22Rv1 (cell line): ENCODE data around the gene TSSC4.

ENCODE experiments used
- H3K27ac ChIP-seq: fragments of 450-650 bp; 2 replicates; pipeline ENCODE4 v1.5.1; 2017
- ZFX ChIP-seq: fragments of 450-650 bp; IDR thresholded peaks from 2 replicates; pipeline ENCODE4 v1.6.1; 2017; ENCODE audit warnings: antibody characterized with exemption, borderline replicate concordance
- TF ChIP-seq, protein P1 (sequence below): fragments of 450-650 bp; IDR thresholded peaks from 2 replicates; pipeline ENCODE4 v1.5.1; 2017; ENCODE audit warnings: mild to moderate bottlenecking

Gene TSSC4

DNA sequence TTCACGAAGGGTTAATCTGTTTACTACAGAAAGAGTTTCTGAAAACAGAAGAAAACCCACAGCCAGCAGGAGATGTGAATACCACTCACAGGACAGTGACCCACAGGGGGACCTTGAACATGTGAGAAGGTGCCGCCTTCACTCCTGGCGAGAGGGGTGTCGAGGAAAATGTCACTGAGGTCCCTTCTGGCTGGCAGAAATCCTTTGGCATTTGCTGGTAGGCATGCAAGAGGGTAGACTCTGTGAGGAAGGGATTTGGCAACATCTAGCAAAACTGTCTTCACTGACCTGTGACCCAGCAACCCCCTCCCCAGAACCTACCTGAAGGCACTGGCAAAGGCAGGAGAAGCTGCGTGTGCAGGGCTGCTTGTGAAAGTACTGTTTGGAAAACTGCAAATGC, 52.9 kb downstream of the TSSC4 start:
- no peak overlapping the region for H3K27ac ChIP-seq
- TF ChIP-seq, protein P1, sequence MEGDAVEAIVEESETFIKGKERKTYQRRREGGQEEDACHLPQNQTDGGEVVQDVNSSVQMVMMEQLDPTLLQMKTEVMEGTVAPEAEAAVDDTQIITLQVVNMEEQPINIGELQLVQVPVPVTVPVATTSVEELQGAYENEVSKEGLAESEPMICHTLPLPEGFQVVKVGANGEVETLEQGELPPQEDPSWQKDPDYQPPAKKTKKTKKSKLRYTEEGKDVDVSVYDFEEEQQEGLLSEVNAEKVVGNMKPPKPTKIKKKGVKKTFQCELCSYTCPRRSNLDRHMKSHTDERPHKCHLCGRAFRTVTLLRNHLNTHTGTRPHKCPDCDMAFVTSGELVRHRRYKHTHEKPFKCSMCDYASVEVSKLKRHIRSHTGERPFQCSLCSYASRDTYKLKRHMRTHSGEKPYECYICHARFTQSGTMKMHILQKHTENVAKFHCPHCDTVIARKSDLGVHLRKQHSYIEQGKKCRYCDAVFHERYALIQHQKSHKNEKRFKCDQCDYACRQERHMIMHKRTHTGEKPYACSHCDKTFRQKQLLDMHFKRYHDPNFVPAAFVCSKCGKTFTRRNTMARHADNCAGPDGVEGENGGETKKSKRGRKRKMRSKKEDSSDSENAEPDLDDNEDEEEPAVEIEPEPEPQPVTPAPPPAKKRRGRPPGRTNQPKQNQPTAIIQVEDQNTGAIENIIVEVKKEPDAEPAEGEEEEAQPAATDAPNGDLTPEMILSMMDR: no peak
- TF ChIP-seq ZFX: no peak
